Iris pigment epithelial cell (primary cell): ENCODE data around the gene CEACAM7.
A peak's percentile ranks its signal among the peaks of the same experiment; 100 is the strongest.
"Not testable (repeated sequence)": the region's sequence is repeated elsewhere in the genome, so short reads cannot be mapped to it uniquely, and the experiment has no call there.

Experiments used
- DNase-seq: peaks from one replicate; pipeline ENCODE4 v3.0.0-alpha.2; 2011; ENCODE audit warnings: low read depth

Gene CEACAM7

GRCh38 chr19:41688098-41688497, at the start of gene CEACAM7:
TSS of gene CEACAM7 (minus strand) at chr19:41688270. CDS start at chr19:41688165, 105 bp downstream.
- DNase-seq, result no peak

DNA sequence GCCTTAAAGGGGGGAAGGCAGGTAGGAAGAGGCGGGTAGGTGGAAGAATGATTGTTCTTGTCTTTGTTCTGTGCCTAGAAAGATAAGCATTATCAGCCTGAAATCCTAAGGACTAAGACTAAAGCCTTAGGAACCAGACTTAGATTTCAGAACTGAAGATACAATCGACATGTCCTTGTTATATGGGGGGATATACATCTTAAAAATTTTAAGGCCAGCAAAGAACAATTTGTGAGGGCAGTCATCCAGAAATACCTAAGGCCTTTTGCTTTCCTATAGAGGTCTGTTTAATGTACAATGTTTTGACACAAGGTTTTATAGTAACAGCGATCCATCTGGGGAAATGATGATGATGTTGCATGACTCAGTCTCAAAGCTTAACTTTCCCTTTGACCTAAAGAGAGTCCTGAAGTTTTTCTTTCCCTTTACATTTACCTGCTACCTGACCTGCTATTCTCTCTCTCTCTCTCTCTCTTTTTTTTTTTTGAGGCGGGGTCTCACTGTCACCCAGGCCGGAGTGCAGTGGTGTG, 47.1 kb upstream of the CEACAM7 start:
- no peak for DNase-seq

GRCh38 chr19:41734585-41734984, 46.5 kb upstream of the CEACAM7 start:
- no peak for DNase-seq

DNA sequence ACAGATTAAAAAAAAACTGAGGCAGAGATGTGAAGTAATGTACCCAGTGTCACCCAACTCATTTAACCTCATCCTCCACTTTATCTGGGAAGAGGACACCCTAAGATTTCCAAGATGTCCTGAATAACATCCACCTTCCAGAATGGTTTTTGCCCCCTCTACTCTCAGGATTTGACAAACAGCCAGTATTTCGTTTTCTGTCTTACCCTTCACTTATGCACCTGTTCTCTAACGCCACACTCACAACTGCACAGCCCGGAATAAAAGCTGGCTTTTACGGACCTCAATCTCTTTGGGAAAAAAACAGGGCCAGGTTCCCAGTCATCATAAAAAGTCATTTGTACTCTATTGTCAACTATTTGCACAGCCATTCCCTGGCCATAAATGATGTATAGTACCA, 46.1 kb upstream of the CEACAM7 start:
- DNase-seq, result no peak

GRCh38 chr19:41726493-41726892, 38.4 kb upstream of the CEACAM7 start:
- DNase-seq, result no peak

DNA sequence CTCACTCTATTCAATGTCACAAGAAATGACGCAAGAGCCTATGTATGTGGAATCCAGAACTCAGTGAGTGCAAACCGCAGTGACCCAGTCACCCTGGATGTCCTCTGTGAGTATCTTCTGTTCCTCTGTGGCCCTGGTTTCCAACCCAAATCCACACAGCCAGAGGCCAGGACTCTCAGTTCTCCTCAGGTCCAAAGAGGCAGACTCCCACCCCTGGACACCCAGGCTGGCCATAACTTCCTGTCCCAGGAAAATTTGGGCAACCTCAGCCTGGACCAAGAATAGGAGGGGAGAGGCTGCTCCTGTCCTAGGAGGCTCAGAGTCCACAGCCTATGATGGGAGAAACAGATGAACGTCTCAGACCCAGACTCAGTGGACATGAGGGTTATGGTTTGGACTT, 32.0 kb upstream of the CEACAM7 start:
- no peak for DNase-seq

DNA sequence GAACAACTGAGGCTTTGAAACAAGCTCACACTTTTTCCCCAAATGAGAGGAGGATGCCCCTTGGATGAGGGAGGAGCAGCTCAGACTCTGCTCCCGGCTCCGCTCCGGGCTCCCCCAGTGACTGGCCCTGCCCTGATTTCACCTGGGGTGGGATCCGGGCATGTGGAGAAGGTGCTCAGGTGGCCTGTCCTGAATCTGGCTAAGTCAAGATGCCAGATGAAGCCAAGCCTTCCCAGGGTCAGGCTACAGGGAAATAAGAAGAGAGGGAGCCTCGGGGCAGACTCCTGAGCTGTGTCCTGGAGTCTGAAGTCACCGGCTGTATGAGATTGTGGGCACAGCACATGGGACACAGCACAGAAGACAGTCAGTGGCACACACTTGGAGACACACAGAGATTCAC, 30.7 kb upstream of the CEACAM7 start:
- DNase-seq, result no peak

GRCh38 chr19:41714598-41714997, 26.5 kb upstream of the CEACAM7 start:
- DNase-seq, result no peak

- no peak for DNase-seq
These were observed 23.5 kb upstream of the CEACAM7 start for GRCh38 chr19:41711376-41712261.

GRCh38 chr19:41709951-41710645, 22.0 kb upstream of the CEACAM7 start:
- DNase-seq, result no peak

GRCh38 chr19:41709516-41709915, 21.4 kb upstream of the CEACAM7 start:
- not testable (repeated sequence) for DNase-seq

DNA sequence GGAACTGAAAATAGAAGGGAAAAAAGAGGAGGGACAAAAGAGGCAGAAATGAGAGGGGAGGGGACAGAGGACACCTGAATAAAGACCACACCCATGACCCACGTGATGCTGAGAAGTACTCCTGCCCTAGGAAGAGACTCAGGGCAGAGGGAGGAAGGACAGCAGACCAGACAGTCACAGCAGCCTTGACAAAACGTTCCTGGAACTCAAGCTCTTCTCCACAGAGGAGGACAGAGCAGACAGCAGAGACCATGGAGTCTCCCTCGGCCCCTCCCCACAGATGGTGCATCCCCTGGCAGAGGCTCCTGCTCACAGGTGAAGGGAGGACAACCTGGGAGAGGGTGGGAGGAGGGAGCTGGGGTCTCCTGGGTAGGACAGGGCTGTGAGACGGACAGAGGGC, 20.4 kb upstream of the CEACAM7 start, which contains the start of gene CEACAM5:
Gene CEACAM5 (plus strand): TSS at position 146 of the 400 bp plus-strand sequence. CDS start 106 bp downstream, at position 252.
- no peak for DNase-seq

DNA sequence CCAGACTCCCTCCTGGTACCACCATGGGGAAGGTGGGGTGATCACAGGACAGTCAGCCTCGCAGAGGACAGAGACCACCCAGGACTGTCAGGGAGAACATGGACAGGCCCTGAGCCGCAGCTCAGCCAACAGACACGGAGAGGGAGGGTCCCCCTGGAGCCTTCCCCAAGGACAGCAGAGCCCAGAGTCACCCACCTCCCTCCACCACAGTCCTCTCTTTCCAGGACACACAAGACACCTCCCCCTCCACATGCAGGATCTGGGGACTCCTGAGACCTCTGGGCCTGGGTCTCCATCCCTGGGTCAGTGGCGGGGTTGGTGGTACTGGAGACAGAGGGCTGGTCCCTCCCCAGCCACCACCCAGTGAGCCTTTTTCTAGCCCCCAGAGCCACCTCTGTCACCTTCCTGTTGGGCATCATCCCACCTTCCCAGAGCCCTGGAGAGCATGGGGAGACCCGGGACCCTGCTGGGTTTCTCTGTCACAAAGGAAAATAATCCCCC, 19.9 kb upstream of the CEACAM7 start:
- DNase-seq, result no peak

DNA sequence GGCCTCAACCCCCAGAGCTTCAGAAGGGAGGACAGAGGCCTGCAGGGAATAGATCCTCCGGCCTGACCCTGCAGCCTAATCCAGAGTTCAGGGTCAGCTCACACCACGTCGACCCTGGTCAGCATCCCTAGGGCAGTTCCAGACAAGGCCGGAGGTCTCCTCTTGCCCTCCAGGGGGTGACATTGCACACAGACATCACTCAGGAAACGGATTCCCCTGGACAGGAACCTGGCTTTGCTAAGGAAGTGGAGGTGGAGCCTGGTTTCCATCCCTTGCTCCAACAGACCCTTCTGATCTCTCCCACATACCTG, 19.4 kb upstream of the CEACAM7 start:
- no peak for DNase-seq

DNA sequence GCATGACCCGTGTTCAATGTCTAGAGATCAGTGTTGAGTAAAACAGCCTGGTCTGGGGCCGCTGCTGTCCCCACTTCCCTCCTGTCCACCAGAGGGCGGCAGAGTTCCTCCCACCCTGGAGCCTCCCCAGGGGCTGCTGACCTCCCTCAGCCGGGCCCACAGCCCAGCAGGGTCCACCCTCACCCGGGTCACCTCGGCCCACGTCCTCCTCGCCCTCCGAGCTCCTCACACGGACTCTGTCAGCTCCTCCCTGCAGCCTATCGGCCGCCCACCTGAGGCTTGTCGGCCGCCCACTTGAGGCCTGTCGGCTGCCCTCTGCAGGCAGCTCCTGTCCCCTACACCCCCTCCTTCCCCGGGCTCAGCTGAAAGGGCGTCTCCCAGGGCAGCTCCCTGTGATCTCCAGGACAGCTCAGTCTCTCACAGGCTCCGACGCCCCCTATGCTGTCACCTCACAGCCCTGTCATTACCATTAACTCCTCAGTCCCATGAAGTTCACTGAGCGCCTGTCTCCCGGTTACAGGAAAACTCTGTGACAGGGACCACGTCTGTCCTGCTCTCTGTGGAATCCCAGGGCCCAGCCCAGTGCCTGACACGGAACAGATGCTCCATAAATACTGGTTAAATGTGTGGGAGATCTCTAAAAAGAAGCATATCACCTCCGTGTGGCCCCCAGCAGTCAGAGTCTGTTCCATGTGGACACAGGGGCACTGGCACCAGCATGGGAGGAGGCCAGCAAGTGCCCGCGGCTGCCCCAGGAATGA, 18.9 kb upstream of the CEACAM7 start:
- peak; percentile 39 for DNase-seq

DNA sequence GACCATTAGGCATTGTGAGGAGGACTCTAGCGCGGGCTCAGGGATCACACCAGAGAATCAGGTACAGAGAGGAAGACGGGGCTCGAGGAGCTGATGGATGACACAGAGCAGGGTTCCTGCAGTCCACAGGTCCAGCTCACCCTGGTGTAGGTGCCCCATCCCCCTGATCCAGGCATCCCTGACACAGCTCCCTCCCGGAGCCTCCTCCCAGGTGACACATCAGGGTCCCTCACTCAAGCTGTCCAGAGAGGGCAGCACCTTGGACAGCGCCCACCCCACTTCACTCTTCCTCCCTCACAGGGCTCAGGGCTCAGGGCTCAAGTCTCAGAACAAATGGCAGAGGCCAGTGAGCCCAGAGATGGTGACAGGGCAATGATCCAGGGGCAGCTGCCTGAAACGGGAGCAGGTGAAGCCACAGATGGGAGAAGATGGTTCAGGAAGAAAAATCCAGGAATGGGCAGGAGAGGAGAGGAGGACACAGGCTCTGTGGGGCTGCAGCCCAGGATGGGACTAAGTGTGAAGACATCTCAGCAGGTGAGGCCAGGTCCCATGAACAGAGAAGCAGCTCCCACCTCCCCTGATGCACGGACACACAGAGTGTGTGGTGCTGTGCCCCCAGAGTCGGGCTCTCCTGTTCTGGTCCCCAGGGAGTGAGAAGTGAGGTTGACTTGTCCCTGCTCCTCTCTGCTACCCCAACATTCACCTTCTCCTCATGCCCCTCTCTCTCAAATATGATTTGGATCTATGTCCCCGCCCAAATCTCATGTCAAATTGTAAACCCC, 17.5 kb upstream of the CEACAM7 start:
- peak; percentile 8 for DNase-seq

DNA sequence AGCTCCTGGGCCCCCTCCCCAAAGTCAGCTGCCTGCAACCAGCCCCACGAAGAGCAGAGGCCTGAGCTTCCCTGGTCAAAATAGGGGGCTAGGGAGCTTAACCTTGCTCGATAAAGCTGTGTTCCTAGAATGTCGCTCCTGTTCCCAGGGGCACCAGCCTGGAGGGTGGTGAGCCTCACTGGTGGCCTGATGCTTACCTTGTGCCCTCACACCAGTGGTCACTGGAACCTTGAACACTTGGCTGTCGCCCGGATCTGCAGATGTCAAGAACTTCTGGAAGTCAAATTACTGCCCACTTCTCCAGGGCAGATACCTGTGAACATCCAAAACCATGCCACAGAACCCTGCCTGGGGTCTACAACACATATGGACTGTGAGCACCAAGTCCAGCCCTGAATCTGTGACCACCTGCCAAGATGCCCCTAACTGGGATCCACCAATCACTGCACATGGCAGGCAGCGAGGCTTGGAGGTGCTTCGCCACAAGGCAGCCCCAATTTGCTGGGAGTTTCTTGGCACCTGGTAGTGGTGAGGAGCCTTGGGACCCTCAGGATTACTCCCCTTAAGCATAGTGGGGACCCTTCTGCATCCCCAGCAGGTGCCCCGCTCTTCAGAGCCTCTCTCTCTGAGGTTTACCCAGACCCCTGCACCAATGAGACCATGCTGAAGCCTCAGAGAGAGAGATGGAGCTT, 15.7 kb upstream of the CEACAM7 start:
- DNase-seq, result no peak

GRCh38 chr19:41702171-41702651, 14.1 kb upstream of the CEACAM7 start:
- DNase-seq, result peak; percentile 25

- no peak for DNase-seq
These were observed 13.5 kb upstream of the CEACAM7 start for GRCh38 chr19:41701401-41702075.
